Right lobe of liver (tissue), 4 donors: ENCODE results near the gene SLC30A5.

Source experiments
- POLR2A ChIP-seq: fragments of 450-650 bp; IDR thresholded peaks from one replicate; pipeline ENCODE4 v1.6.1; 2017; ENCODE audit warnings: antibody characterized with exemption, mild to moderate bottlenecking
- TF ChIP-seq, protein P1 (sequence below), 4 donors: fragments of 200-600 bp in 3 of 4; fragments of 450-650 bp in 1 of 4; IDR thresholded peaks; one replicate each; pipeline versions ENCODE4 v1.5.1 to v1.8.0; 2016 to 2022; ENCODE audit warnings: antibody characterized with exemption in 4 of 4, mild to moderate bottlenecking in 2 of 4
- donor health status: DM: no; HTN: no; CAD: no.
- donor health status: DM: no; HTN: no; CAD: no.
- donor health status: DM: no; HTN: yes; CAD: no.

GRCh38 chr5:69103521-69103920 lies 9.7 kb downstream of the SLC30A5 start:
- TF ChIP-seq, protein P1, sequence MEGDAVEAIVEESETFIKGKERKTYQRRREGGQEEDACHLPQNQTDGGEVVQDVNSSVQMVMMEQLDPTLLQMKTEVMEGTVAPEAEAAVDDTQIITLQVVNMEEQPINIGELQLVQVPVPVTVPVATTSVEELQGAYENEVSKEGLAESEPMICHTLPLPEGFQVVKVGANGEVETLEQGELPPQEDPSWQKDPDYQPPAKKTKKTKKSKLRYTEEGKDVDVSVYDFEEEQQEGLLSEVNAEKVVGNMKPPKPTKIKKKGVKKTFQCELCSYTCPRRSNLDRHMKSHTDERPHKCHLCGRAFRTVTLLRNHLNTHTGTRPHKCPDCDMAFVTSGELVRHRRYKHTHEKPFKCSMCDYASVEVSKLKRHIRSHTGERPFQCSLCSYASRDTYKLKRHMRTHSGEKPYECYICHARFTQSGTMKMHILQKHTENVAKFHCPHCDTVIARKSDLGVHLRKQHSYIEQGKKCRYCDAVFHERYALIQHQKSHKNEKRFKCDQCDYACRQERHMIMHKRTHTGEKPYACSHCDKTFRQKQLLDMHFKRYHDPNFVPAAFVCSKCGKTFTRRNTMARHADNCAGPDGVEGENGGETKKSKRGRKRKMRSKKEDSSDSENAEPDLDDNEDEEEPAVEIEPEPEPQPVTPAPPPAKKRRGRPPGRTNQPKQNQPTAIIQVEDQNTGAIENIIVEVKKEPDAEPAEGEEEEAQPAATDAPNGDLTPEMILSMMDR (IDR thresholded peaks at IDR 0.05): no peak
- no peak for TF ChIP-seq POLR2A
